Measurements from ENCODE around the gene CMTM7.

Gene CMTM7

DNA sequence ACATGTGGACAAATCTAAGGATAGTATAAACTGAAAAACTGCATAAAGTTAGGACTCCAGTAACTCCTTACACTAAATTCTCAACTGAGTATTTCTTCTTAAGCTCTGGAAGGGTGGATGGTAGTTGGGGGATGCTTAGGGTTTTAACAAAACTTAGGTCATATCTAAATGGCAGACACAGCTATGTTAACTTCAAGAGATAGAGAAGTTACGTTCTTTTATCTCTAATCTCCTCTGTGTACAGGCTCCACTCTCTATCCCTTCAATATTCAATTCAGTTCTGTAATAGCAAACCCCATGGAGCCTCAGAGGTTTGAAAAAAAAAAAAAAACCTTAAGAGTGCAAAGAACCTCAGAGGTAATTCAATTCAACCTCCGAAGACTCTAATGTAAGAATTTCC is 107.9 kb downstream of the CMTM7 start:
- no peaks in the 10 kb centered on the region for H3K27me3 ChIP-seq (ENCODE audit: insufficient read depth, poor library complexity, severe bottlenecking)
- no peak overlapping the region for H3K4me3 ChIP-seq (replicated peaks; ENCODE audit: insufficient read depth, low read length)
- DNase-seq (ENCODE audit: low read depth in 1 of 2, low spot score in 1 of 2): no peak
- H3K27ac ChIP-seq (replicated peaks): no peak overlapping the region
- no peak for TF ChIP-seq REST (IDR thresholded peaks at IDR 0.05; ENCODE audit: insufficient replicate concordance, low read depth)
- TF ChIP-seq GABPA (IDR thresholded peaks at IDR 0.05; ENCODE audit: low read depth): no peak
- TF ChIP-seq POLR2AphosphoS5 (IDR thresholded peaks at IDR 0.05; ENCODE audit: low read depth): no peak
- no peak for TF ChIP-seq CTCF (IDR thresholded peaks at IDR 0.05; ENCODE audit: insufficient read depth, low read length)
- no peak for TF ChIP-seq SPI1 (IDR thresholded peaks at IDR 0.05; ENCODE audit: borderline replicate concordance, low read depth)

- TF ChIP-seq POLR2AphosphoS5 (IDR thresholded peaks at IDR 0.05; ENCODE audit: low read depth) (no peak), REST (IDR thresholded peaks at IDR 0.05; ENCODE audit: insufficient replicate concordance, low read depth) (no peak)
- Histone ChIP-seq H3K27ac (replicated peaks) (no peak overlapping the region), H3K4me3 (replicated peaks; ENCODE audit: insufficient read depth, low read length) (no peak overlapping the region), H3K27me3 (ENCODE audit: insufficient read depth, poor library complexity, severe bottlenecking) (no peaks in the 10 kb centered on the region)
- DNase-seq (ENCODE audit: low read depth in 1 of 2, low spot score in 1 of 2): no peak
Measured at GRCh38 chr3:32500231-32500630, 108.6 kb downstream of the CMTM7 start.

- Histone ChIP-seq H3K27ac (replicated peaks) (peak overlapping the region; percentile 99), H3K4me3 (replicated peaks; ENCODE audit: insufficient read depth, low read length) (peak overlapping the region; percentile 63), H3K27me3 (ENCODE audit: insufficient read depth, poor library complexity, severe bottlenecking) (no peaks in the 10 kb centered on the region)
- TF ChIP-seq CTCF (IDR thresholded peaks at IDR 0.05; ENCODE audit: insufficient read depth, low read length): no peak
- TF ChIP-seq SPI1 (IDR thresholded peaks at IDR 0.05; ENCODE audit: borderline replicate concordance, low read depth): no peak
- TF ChIP-seq POLR2AphosphoS5 (IDR thresholded peaks at IDR 0.05; ENCODE audit: low read depth): no peak
- TF ChIP-seq GABPA (IDR thresholded peaks at IDR 0.05; ENCODE audit: low read depth): no peak
- TF ChIP-seq REST (IDR thresholded peaks at IDR 0.05; ENCODE audit: insufficient replicate concordance, low read depth): no peak
- DNase-seq (ENCODE audit: low read depth in 1 of 2, low spot score in 1 of 2): peak; percentile 52 to 77
Measured at GRCh38 chr3:32500880-32501782, 109.5 kb downstream of the CMTM7 start.
